HEK293 (cell line): Measurements from ENCODE around the gene DIP2C.

Source experiments
- GLI2 ChIP-seq: fragments of 450-650 bp; formaldehyde crosslinking; IDR thresholded peaks from 2 replicates; pipeline ENCODE4; 2017; ENCODE audit warnings: missing biosample characterization, missing genetic modification characterization, low read depth, borderline replicate concordance
- KLF17 ChIP-seq: fragments of 450-650 bp; formaldehyde crosslinking; IDR thresholded peaks from 2 replicates; pipeline ENCODE4 v1.5.1; 2016; ENCODE audit warnings: missing biosample characterization, missing genetic modification characterization
- PRDM6 ChIP-seq: fragments of 450-650 bp; formaldehyde crosslinking; IDR thresholded peaks from 2 replicates; pipeline ENCODE4 v1.5.1; 2017; ENCODE audit warnings: missing biosample characterization, missing genetic modification characterization
- SP7 ChIP-seq: fragments of 450-650 bp; formaldehyde crosslinking; IDR thresholded peaks from 2 replicates; pipeline ENCODE4 v1.5.1; 2016; ENCODE audit warnings: missing biosample characterization, missing genetic modification characterization
- TSHZ1 ChIP-seq: fragments of 450-650 bp; formaldehyde crosslinking; IDR thresholded peaks from 2 replicates; pipeline ENCODE4 v1.5.1; 2016; ENCODE audit warnings: missing biosample characterization, missing genetic modification characterization, borderline replicate concordance
- WT1 ChIP-seq: fragments of 450-650 bp; formaldehyde crosslinking; IDR thresholded peaks from 2 replicates; pipeline ENCODE4 v1.5.1; 2016; ENCODE audit warnings: missing biosample characterization, missing genetic modification characterization
- ZBTB21 ChIP-seq: fragments of 450-650 bp; formaldehyde crosslinking; IDR thresholded peaks from 2 replicates; pipeline ENCODE4 v1.5.1; 2017; ENCODE audit warnings: missing biosample characterization, missing genetic modification characterization
- ZBTB8A ChIP-seq: fragments of 450-650 bp; formaldehyde crosslinking; IDR thresholded peaks from 2 replicates; pipeline ENCODE4 v1.5.1; 2016; ENCODE audit warnings: missing biosample characterization, missing genetic modification characterization
- ZFHX2 ChIP-seq: fragments of 450-650 bp; formaldehyde crosslinking; conservative IDR thresholded peaks from 2 replicates; pipeline ENCODE4 v1.5.1; 2016; ENCODE audit warnings: missing biosample characterization, missing genetic modification characterization
- ZIC2 ChIP-seq: fragments of 450-650 bp; formaldehyde crosslinking; IDR thresholded peaks from 2 replicates; pipeline ENCODE4 v1.5.1; 2016; ENCODE audit warnings: missing biosample characterization, missing genetic modification characterization
- ZNF175 ChIP-seq: fragments of 450-650 bp; formaldehyde crosslinking; IDR thresholded peaks from 2 replicates; pipeline ENCODE4 v1.5.1; 2016; ENCODE audit warnings: missing biosample characterization, missing genetic modification characterization
- ZNF184 ChIP-seq: fragments of 450-650 bp; IDR thresholded peaks from 2 replicates; pipeline ENCODE4 v1.5.1; 2018; ENCODE audit warnings: missing biosample characterization, mild to moderate bottlenecking, missing genetic modification characterization
- ZNF311 ChIP-seq: fragments of 450-650 bp; formaldehyde crosslinking; IDR thresholded peaks from 2 replicates; pipeline ENCODE4 v1.5.1; 2017; ENCODE audit warnings: missing biosample characterization, missing genetic modification characterization, borderline replicate concordance
- ZNF335 ChIP-seq: fragments of 450-650 bp; formaldehyde crosslinking; conservative IDR thresholded peaks from 2 replicates; pipeline ENCODE4 v1.5.1; 2016; ENCODE audit warnings: missing biosample characterization, missing genetic modification characterization
- ZNF449 ChIP-seq: fragments of 450-650 bp; formaldehyde crosslinking; IDR thresholded peaks from 2 replicates; pipeline ENCODE4 v1.5.1; 2017; ENCODE audit warnings: missing biosample characterization, mild to moderate bottlenecking, missing genetic modification characterization, moderate library complexity
- ZNF544 ChIP-seq: fragments of 450-650 bp; formaldehyde crosslinking; IDR thresholded peaks from 2 replicates; pipeline ENCODE4 v1.5.0; 2017; ENCODE audit warnings: missing biosample characterization, missing genetic modification characterization
- ZNF600 ChIP-seq: fragments of 450-650 bp; formaldehyde crosslinking; IDR thresholded peaks from 2 replicates; pipeline ENCODE4 v1.5.1; 2016; ENCODE audit warnings: missing biosample characterization, missing genetic modification characterization
- ZNF701 ChIP-seq: fragments of 450-650 bp; formaldehyde crosslinking; IDR thresholded peaks from 2 replicates; pipeline ENCODE4 v1.5.1; 2016; ENCODE audit warnings: missing biosample characterization, missing genetic modification characterization
- ZNF707 ChIP-seq: fragments of 450-650 bp; formaldehyde crosslinking; IDR thresholded peaks from 2 replicates; pipeline ENCODE4 v1.5.1; 2016; ENCODE audit warnings: missing biosample characterization, missing genetic modification characterization
- ZNF843 ChIP-seq: fragments of 450-650 bp; formaldehyde crosslinking; IDR thresholded peaks from 2 replicates; pipeline ENCODE4 v1.5.1; 2016; ENCODE audit warnings: missing biosample characterization, missing genetic modification characterization
- ZSCAN23 ChIP-seq: fragments of 450-650 bp; formaldehyde crosslinking; IDR thresholded peaks from 2 replicates; pipeline ENCODE4 v1.5.1; 2016; ENCODE audit warnings: missing biosample characterization, missing genetic modification characterization
- TF ChIP-seq, protein P1 (sequence below): fragments of 450-650 bp; formaldehyde crosslinking; IDR thresholded peaks from 2 replicates; pipeline ENCODE4 v1.5.1; 2016; ENCODE audit warnings: missing biosample characterization, missing genetic modification characterization
- TF ChIP-seq, protein P2 (sequence below): fragments of 450-650 bp; formaldehyde crosslinking; IDR thresholded peaks from 2 replicates; pipeline ENCODE4 v1.5.1; 2016; ENCODE audit warnings: missing biosample characterization, missing genetic modification characterization
- TF ChIP-seq, protein P3 (sequence below): fragments of 450-650 bp; formaldehyde crosslinking; IDR thresholded peaks from 2 replicates; pipeline ENCODE4 v1.5.1; 2016; ENCODE audit warnings: missing biosample characterization, missing genetic modification characterization

DIP2C gene

DNA sequence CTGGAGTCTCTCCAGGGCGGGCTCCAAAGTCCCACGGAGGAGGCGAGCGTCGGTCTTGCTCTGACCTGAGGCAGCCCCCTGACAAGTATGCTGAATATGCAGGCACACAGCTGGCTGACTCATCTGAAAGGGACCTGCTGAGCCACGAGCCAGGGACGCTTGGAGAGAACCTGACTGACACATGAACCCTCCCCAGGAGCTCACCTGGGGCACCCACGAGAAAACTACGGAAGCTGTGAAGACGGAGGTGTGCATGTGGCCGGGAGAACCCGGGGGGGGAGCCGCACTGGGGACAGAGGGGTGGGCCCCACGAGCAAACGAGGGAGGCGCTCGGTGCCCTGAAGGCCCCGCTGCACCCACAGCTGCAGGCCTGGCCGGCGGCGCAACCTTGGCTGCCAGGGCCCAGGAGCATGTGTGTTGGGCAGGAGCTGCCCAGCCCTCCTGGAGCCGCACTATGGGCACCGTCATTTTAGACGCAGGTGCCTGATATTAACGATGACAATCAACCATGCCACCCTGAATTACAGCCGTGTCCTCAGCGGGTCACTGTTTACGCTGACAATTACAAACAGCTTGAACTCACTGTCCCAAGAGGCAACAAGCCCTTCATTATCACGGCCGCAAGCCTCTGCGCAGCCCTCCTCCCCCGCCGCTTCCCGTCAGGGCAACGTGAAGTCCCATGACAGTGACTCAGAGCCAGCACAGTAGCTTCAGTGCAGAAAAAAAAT is 64.7 kb downstream of the DIP2C start (continued):
- TF ChIP-seq ZFHX2 (tag by site-specific recombination) (peak; percentile 39; the same call in 1 of the 2 replicates), ZNF701 (tag by site-specific recombination) (no peak), TSHZ1 (peak; percentile 64; the same call in 1 of the 2 replicates), ZNF449 (tag by site-specific recombination) (0 out of 2 replicates have a peak, but pooled peaks have one; percentile 11), GLI2 (tag by site-specific recombination) (0 out of 2 replicates have a peak, but pooled peaks have one; percentile 12), ZNF311 (no peak), ZNF184 (no peak), ZIC2 (peak; percentile 100), ZNF335 (peak; percentile 83), SP7 (tag by site-specific recombination) (peak; percentile 100), PRDM6 (tag by site-specific recombination) (peak; percentile 81), ZNF707 (no peak), KLF17 (tag by site-specific recombination) (peak; percentile 84), ZSCAN23 (tag by site-specific recombination) (peak; percentile 47; the same call in 1 of the 2 replicates), ZNF600 (tag by site-specific recombination) (peak; percentile 84), ZNF544 (tag by site-specific recombination) (no peak), ZNF175 (tag by site-specific recombination) (no peak), WT1 (peak; percentile 84), ZBTB8A (tag by site-specific recombination) (peak; percentile 71), ZNF843 (peak; percentile 67), ZBTB21 (tag by site-specific recombination) (0 out of 2 replicates have a peak, but pooled peaks have one; percentile 36)
- TF ChIP-seq, protein P1, sequence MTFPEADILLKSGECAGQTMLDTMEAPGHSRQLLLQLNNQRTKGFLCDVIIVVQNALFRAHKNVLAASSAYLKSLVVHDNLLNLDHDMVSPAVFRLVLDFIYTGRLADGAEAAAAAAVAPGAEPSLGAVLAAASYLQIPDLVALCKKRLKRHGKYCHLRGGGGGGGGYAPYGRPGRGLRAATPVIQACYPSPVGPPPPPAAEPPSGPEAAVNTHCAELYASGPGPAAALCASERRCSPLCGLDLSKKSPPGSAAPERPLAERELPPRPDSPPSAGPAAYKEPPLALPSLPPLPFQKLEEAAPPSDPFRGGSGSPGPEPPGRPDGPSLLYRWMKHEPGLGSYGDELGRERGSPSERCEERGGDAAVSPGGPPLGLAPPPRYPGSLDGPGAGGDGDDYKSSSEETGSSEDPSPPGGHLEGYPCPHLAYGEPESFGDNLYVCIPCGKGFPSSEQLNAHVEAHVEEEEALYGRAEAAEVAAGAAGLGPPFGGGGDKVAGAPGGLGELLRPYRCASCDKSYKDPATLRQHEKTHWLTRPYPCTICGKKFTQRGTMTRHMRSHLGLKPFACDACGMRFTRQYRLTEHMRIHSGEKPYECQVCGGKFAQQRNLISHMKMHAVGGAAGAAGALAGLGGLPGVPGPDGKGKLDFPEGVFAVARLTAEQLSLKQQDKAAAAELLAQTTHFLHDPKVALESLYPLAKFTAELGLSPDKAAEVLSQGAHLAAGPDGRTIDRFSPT (tag by site-specific recombination), result peak; percentile 93
- TF ChIP-seq, protein P2, sequence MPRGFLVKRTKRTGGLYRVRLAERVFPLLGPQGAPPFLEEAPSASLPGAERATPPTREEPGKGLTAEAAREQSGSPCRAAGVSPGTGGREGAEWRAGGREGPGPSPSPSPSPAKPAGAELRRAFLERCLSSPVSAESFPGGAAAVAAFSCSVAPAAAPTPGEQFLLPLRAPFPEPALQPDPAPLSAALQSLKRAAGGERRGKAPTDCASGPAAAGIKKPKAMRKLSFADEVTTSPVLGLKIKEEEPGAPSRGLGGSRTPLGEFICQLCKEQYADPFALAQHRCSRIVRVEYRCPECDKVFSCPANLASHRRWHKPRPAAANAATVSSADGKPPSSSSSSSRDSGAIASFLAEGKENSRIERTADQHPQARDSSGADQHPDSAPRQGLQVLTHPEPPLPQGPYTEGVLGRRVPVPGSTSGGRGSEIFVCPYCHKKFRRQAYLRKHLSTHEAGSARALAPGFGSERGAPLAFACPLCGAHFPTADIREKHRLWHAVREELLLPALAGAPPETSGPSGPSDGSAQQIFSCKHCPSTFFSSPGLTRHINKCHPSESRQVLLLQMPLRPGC (tag by site-specific recombination), result peak; percentile 48
- TF ChIP-seq, protein P3, sequence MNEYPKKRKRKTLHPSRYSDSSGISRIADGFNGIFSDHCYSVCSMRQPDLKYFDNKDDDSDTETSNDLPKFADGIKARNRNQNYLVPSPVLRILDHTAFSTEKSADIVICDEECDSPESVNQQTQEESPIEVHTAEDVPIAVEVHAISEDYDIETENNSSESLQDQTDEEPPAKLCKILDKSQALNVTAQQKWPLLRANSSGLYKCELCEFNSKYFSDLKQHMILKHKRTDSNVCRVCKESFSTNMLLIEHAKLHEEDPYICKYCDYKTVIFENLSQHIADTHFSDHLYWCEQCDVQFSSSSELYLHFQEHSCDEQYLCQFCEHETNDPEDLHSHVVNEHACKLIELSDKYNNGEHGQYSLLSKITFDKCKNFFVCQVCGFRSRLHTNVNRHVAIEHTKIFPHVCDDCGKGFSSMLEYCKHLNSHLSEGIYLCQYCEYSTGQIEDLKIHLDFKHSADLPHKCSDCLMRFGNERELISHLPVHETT (tag by site-specific recombination), result peak; percentile 87
